Esophagus muscularis mucosa (tissue), 4 donors: ENCODE measurements around the gene TXNL1. TPM values are rescaled to one million over a fixed set of nuclear protein-coding genes. Genes with fewer than 3 reads are reported as not detected.
A peak's percentile ranks its signal among the peaks of the same experiment; 100 is the strongest.

ENCODE experiments used
- DNase-seq: peaks from one replicate; pipeline ENCODE4 v3.0.0-alpha.2; 2017; ENCODE audit errors: extremely low spot score
- H3K27ac ChIP-seq, 4 donors: fragments of 200-600 bp; sonication (generic); replicated peaks in 1 of 4; 1 replicate in 3 of 4; 2 replicates in 1 of 4; pipeline ENCODE4 v1.5.1; 2016 to 2019; ENCODE audit warnings: mild to moderate bottlenecking in 1 of 4
- H3K27me3 ChIP-seq, 4 donors: fragments of 200-600 bp; sonication (generic); one replicate each; pipeline versions ENCODE4 v1.5.1 to v1.6.0; 2016 to 2019
- H3K36me3 ChIP-seq, 4 donors: fragments of 200-600 bp; sonication (generic); one replicate each; pipeline ENCODE4 v1.5.1; 2016 to 2019
- H3K4me1 ChIP-seq, 4 donors: fragments of 200-600 bp; sonication (generic); one replicate each; pipeline ENCODE4 v1.5.1; 2016 to 2019
- H3K4me3 ChIP-seq, 4 donors: fragments of 200-600 bp; sonication (generic); 1 replicate in 2 of 4; 2 replicates in 2 of 4; pipeline ENCODE4 v1.5.1; 2016 to 2019; ENCODE audit warnings: mild to moderate bottlenecking in 4 of 4, moderate library complexity in 1 of 4
- H3K9me3 ChIP-seq, 4 donors: fragments of 200-600 bp; sonication (generic); 1 replicate in 3 of 4; 2 replicates in 1 of 4; pipeline ENCODE4 v1.5.1; 2016 to 2019
- CTCF ChIP-seq, 3 experiments: fragments of 200-600 bp in 2 of 3; fragments of 450-650 bp in 1 of 3; sonication (generic) in 2 of 3; IDR thresholded peaks; one replicate each; pipeline ENCODE4 v1.5.1; 2017 to 2019; ENCODE audit warnings: antibody characterized with exemption in 3 of 3, mild to moderate bottlenecking in 2 of 3, moderate library complexity in 1 of 3
- EP300 ChIP-seq: sonication (generic); formaldehyde crosslinking; IDR thresholded peaks from one replicate; pipeline ENCODE4 v1.6.1; 2017; ENCODE audit warnings: antibody characterized with exemption
- POLR2A ChIP-seq: fragments of 450-650 bp; IDR thresholded peaks from one replicate; pipeline ENCODE4 v1.6.1; 2017; ENCODE audit warnings: antibody characterized with exemption, moderate library complexity, mild to moderate bottlenecking, low read depth
- POLR2AphosphoS5 ChIP-seq, 2 donors: sonication (generic); formaldehyde crosslinking; IDR thresholded peaks; one replicate each; pipeline ENCODE4 v1.6.1; 2017; ENCODE audit warnings: antibody characterized with exemption in 2 of 2
- WGBS: methylation state at CpG from one replicate; pipeline ENCODE4 v1.1.5; 2018; 5-methylcytosine and 5-hydroxymethylcytosine counted together
- intact Hi-C: fragments of 100-400 bp; cut with DNase I; formaldehyde crosslinking; loops from one replicate; pipeline ENCODE4 v1.15.1; 2023
- total RNA-seq, 4 donors: library from RNA; depleted of rRNA; stranded (reverse); fragments of >200 nt; gene quantifications; one replicate each; pipeline versions ENCODE4 v1.1.0 to v1.2.1, GENCODE V29; 2016

The TXNL1 gene
- 10 to 100 TPM; 29.9 to 42.5 (median 40.4) TPM for total RNA-seq

GRCh38 chr18:56638232-56639103, at the start of gene TXNL1:
TXNL1 (minus strand) TSS chr18:56638592; CDS start chr18:56638440, 152 bp downstream.
- DNase-seq: peak; percentile 100
- TF ChIP-seq CTCF (IDR thresholded peaks at IDR 0.05): no peak
- TF ChIP-seq POLR2A: peak; percentile 73
- peak; percentile 95 to 97 for TF ChIP-seq POLR2AphosphoS5 (IDR thresholded peaks at IDR 0.05)
- no peak for TF ChIP-seq EP300
- WGBS: under 1% methylated on average over 44 of the region's 64 CpGs
- Histone ChIP-seq H3K4me3 (peak within 1 kb of the TSS; percentile 78 to 98 (median 88)), H3K4me1 (peaks cover 29 to 48% (median 40%) of the 10 kb centered on the region in 4 donors), H3K27ac (peak within 1 kb of the TSS; percentile 94 to 99 (median 98)), H3K36me3 (peaks cover 0 to 5% (median 2%) of the 10 kb centered on the region in 4 donors), H3K9me3 (no peaks in the 10 kb centered on the region), H3K27me3 (no peaks in the 10 kb centered on the region)
- intact Hi-C loops: loop anchor here (10.0 kb wide), 1 partner anchor 1054 kb away; the partner anchor contains the start of gene TCF4

- Histone ChIP-seq H3K4me1 (no peaks in the 10 kb centered on the region), H3K27ac (no peak overlapping the region), H3K36me3 (peaks cover 10 to 52% (median 30%) of the 10 kb centered on the region in 4 donors), H3K27me3 (no peaks in the 10 kb centered on the region), H3K4me3 (no peak overlapping the region), H3K9me3 (no peaks in the 10 kb centered on the region)
- no peak for TF ChIP-seq EP300
- intact Hi-C loops: no loop called here
- 92% methylated on average over 3 of the region's 3 CpGs for WGBS
- no peak for DNase-seq
These were observed 45.9 kb upstream of the TXNL1 start for GRCh38 chr18:56684277-56684676.

- Histone ChIP-seq H3K4me3 (no peak overlapping the region), H3K9me3 (no peaks in the 10 kb centered on the region), H3K27ac (no peak overlapping the region), H3K4me1 (peaks cover 0 to 3% (median 0%) of the 10 kb centered on the region in 4 donors), H3K36me3 (peaks cover 0 to 16% (median 6%) of the 10 kb centered on the region in 4 donors), H3K27me3 (no peaks in the 10 kb centered on the region)
- 94% methylated on average over 4 of the region's 4 CpGs for WGBS
- no peak for TF ChIP-seq POLR2AphosphoS5 (IDR thresholded peaks at IDR 0.05)
- TF ChIP-seq POLR2A: no peak
- no peak for TF ChIP-seq EP300
- TF ChIP-seq CTCF (IDR thresholded peaks at IDR 0.05): no peak
- intact Hi-C loops: no loop called here
- no peak for DNase-seq
These were observed 40.6 kb upstream of the TXNL1 start for GRCh38 chr18:56678836-56679565.

- intact Hi-C loops: no loop called here
- Histone ChIP-seq H3K4me3 (no peak overlapping the region), H3K9me3 (no peaks in the 10 kb centered on the region), H3K27ac (no peak overlapping the region), H3K4me1 (peaks cover 0 to 3% (median 0%) of the 10 kb centered on the region in 4 donors), H3K27me3 (no peaks in the 10 kb centered on the region), H3K36me3 (peaks cover 0 to 15% (median 7%) of the 10 kb centered on the region in 4 donors)
- 62% methylated on average over 2 of the region's 2 CpGs for WGBS
- DNase-seq: no peak
- TF ChIP-seq CTCF (IDR thresholded peaks at IDR 0.05): no peak
- TF ChIP-seq POLR2A: no peak
- TF ChIP-seq EP300: no peak
- TF ChIP-seq POLR2AphosphoS5 (IDR thresholded peaks at IDR 0.05): no peak
These were observed 38.2 kb upstream of the TXNL1 start for GRCh38 chr18:56676639-56677038.

GRCh38 chr18:56672981-56673380, 34.6 kb upstream of the TXNL1 start:
- Histone ChIP-seq H3K27me3 (no peaks in the 10 kb centered on the region), H3K27ac (no peak overlapping the region), H3K9me3 (no peaks in the 10 kb centered on the region), H3K4me3 (no peak overlapping the region), H3K36me3 (peaks cover 0 to 15% (median 7%) of the 10 kb centered on the region in 4 donors), H3K4me1 (peaks cover 0 to 3% (median 0%) of the 10 kb centered on the region in 4 donors)
- no peak for DNase-seq
- WGBS: 71% methylated on average over 3 of the region's 3 CpGs
- no peak for TF ChIP-seq POLR2AphosphoS5 (IDR thresholded peaks at IDR 0.05)
- no peak for TF ChIP-seq CTCF (IDR thresholded peaks at IDR 0.05)
- no peak for TF ChIP-seq POLR2A
- TF ChIP-seq EP300: no peak
- intact Hi-C loops: no loop called here
